ENCODE measurements around the gene TMEM255B. TPM values are rescaled to one million over a fixed set of nuclear protein-coding genes. Genes with fewer than 3 reads are reported as not detected.

The TMEM255B gene
- total RNA-seq, 4 donors from 2014 or later = 1.8 to 17.3 (median 3.5) TPM; not detected in 1

- Histone ChIP-seq H3K4me1 (peaks cover 0 to 6% (median 0%) of the 10 kb centered on the region in 4 donors), H3K4me3 (no peak overlapping the region), H3K27ac (no peak overlapping the region), H3K9me3 (no peaks in the 10 kb centered on the region), H3K27me3 (no peaks in the 10 kb centered on the region), H3K36me3 (no peaks in the 10 kb centered on the region)
- no peak for TF ChIP-seq POLR2A (IDR thresholded peaks at IDR 0.05)
- TF ChIP-seq, protein P1, sequence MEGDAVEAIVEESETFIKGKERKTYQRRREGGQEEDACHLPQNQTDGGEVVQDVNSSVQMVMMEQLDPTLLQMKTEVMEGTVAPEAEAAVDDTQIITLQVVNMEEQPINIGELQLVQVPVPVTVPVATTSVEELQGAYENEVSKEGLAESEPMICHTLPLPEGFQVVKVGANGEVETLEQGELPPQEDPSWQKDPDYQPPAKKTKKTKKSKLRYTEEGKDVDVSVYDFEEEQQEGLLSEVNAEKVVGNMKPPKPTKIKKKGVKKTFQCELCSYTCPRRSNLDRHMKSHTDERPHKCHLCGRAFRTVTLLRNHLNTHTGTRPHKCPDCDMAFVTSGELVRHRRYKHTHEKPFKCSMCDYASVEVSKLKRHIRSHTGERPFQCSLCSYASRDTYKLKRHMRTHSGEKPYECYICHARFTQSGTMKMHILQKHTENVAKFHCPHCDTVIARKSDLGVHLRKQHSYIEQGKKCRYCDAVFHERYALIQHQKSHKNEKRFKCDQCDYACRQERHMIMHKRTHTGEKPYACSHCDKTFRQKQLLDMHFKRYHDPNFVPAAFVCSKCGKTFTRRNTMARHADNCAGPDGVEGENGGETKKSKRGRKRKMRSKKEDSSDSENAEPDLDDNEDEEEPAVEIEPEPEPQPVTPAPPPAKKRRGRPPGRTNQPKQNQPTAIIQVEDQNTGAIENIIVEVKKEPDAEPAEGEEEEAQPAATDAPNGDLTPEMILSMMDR (IDR thresholded peaks at IDR 0.05) = no peak
- peak in 1 of 3 donors; percentile 55 for DNase-seq
Observed at GRCh38 chr13:113802090-113802531, 43.1 kb downstream of the TMEM255B start.

- DNase-seq = peak in 1 of 3 donors; percentile 20
- Histone ChIP-seq H3K4me3 (no peak overlapping the region), H3K4me1 (peaks cover 0 to 6% (median 0%) of the 10 kb centered on the region in 4 donors), H3K27ac (no peak overlapping the region), H3K36me3 (no peaks in the 10 kb centered on the region), H3K9me3 (no peaks in the 10 kb centered on the region), H3K27me3 (no peaks in the 10 kb centered on the region)
- TF ChIP-seq, protein P1 (IDR thresholded peaks at IDR 0.05) = no peak
- TF ChIP-seq POLR2A (IDR thresholded peaks at IDR 0.05) = no peak
Observed at GRCh38 chr13:113802761-113803160, 43.7 kb downstream of the TMEM255B start.

DNA sequence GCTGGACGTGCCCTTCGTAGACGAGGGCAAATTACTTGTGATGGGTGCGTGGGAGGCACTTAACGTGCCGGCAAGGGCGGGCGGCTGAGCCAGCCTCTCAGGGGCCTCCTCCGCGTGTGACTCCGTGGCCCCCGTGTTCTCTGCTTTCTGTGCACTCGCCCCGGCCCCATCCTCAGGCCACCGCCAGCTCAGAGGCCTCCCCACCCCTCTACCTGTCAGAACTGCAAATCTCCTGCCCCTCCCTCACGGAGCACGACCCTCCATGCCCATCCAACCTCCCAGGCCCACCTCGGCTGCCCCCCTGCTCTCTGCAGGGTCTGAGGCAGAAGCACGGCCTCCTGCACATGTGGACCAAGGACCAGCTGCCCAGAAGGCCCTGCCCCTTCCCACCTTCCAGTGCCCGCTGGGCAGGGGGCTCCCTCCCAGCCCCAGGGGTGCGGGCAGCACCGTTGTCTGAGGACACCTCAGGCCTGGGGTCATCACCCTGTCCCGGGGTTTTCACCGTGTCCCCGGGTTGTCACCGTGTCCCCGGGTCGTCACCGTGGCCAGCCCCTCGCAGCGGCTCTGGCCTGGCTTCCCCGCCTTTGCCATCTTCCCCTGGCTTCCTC, 44.5 kb downstream of the TMEM255B start:
- no peaks in the 10 kb centered on the region for H3K27me3 ChIP-seq
- DNase-seq = peak in 1 of 3 donors; percentile 24
- H3K36me3 ChIP-seq = no peaks in the 10 kb centered on the region
- H3K4me1 ChIP-seq = peaks cover 0 to 6% (median 0%) of the 10 kb centered on the region in 4 donors
- TF ChIP-seq POLR2A (IDR thresholded peaks at IDR 0.05) = no peak
- TF ChIP-seq, protein P1 (IDR thresholded peaks at IDR 0.05) = no peak
- no peak overlapping the region for H3K27ac ChIP-seq
- H3K4me3 ChIP-seq = no peak overlapping the region
- H3K9me3 ChIP-seq = peaks cover 0 to 4% (median 0%) of the 10 kb centered on the region in 4 donors

- H3K4me3 ChIP-seq = no peak overlapping the region
- peaks cover 0 to 7% (median 1%) of the 10 kb centered on the region in 4 donors for H3K9me3 ChIP-seq
- H3K27ac ChIP-seq = no peak overlapping the region
- peaks cover 0 to 6% (median 0%) of the 10 kb centered on the region in 4 donors for H3K4me1 ChIP-seq
- TF ChIP-seq, protein P1 (IDR thresholded peaks at IDR 0.05) = no peak
- TF ChIP-seq POLR2A (IDR thresholded peaks at IDR 0.05) = no peak
- no peaks in the 10 kb centered on the region for H3K27me3 ChIP-seq
- peak in 1 of 3 donors; percentile 37 for DNase-seq
- H3K36me3 ChIP-seq = no peaks in the 10 kb centered on the region
Observed at GRCh38 chr13:113804017-113804702, 45.1 kb downstream of the TMEM255B start.

- Histone ChIP-seq H3K4me3 (no peak overlapping the region), H3K4me1 (peaks cover 0 to 6% (median 0%) of the 10 kb centered on the region in 4 donors), H3K27ac (no peak overlapping the region), H3K27me3 (no peaks in the 10 kb centered on the region), H3K36me3 (no peaks in the 10 kb centered on the region), H3K9me3 (peaks cover 0 to 11% (median 1%) of the 10 kb centered on the region in 4 donors)
- DNase-seq = peak in 1 of 3 donors; percentile 26
- TF ChIP-seq, protein P1 (IDR thresholded peaks at IDR 0.05) = no peak
- TF ChIP-seq POLR2A (IDR thresholded peaks at IDR 0.05) = no peak
Observed at GRCh38 chr13:113804703-113805430, 45.8 kb downstream of the TMEM255B start.

Measured in Peyer's patch (tissue), 4 donors.